MM.1S (cell line): ENCODE data around the gene SYTL3.

Experiments used
- DNase-seq: peaks from one replicate; pipeline ENCODE4 v3.0.0-alpha.2; 2015
- H2AFZ ChIP-seq: fragments of 300-600 bp; sonication (generic); 2 replicates; pipeline ENCODE4 v1.6.0; 2016; ENCODE audit warnings: antibody characterized with exemption, low read length
- H3F3A ChIP-seq: fragments of 300-600 bp; sonication (generic); 2 replicates; pipeline ENCODE4 v1.6.1; 2016; ENCODE audit warnings: mild to moderate bottlenecking, antibody characterized with exemption, low read length, moderate library complexity, mixed read lengths; ENCODE audit not compliant: insufficient read depth
- H3K27ac ChIP-seq: fragments of 300-600 bp; sonication (generic); 2 replicates; pipeline ENCODE4 v1.5.1; 2016; ENCODE audit warnings: mild to moderate bottlenecking, low read length
- H3K27me3 ChIP-seq: fragments of 300-600 bp; sonication (generic); replicated peaks from 2 replicates; pipeline ENCODE4 v1.6.0; 2016; ENCODE audit warnings: low read length; ENCODE audit not compliant: insufficient read depth
- H3K36me3 ChIP-seq: fragments of 300-600 bp; sonication (generic); replicated peaks from 2 replicates; pipeline ENCODE4 v1.6.1; 2016; ENCODE audit warnings: mild to moderate bottlenecking, low read length, mixed read lengths; ENCODE audit not compliant: insufficient read depth
- H3K4me1 ChIP-seq: fragments of 300-600 bp; sonication (generic); 2 replicates; pipeline ENCODE4 v1.6.1; 2016; ENCODE audit warnings: low read length, mixed read lengths
- H3K4me2 ChIP-seq: fragments of 300-600 bp; sonication (generic); 2 replicates; pipeline ENCODE4 v1.6.0; 2016; ENCODE audit warnings: low read depth, low read length
- H3K4me3 ChIP-seq: fragments of 300-600 bp; sonication (generic); 2 replicates; pipeline ENCODE4 v1.5.1; 2016; ENCODE audit warnings: low read length, mixed read lengths
- H3K79me2 ChIP-seq: fragments of 300-600 bp; sonication (generic); 2 replicates; pipeline ENCODE4 v1.6.1; 2016; ENCODE audit warnings: mixed run types, low read length, mixed read lengths
- H3K9ac ChIP-seq: fragments of 300-600 bp; sonication (generic); 2 replicates; pipeline ENCODE4 v1.6.1; 2016; ENCODE audit warnings: low read length, mixed read lengths
- H3K9me2 ChIP-seq: fragments of 300-600 bp; sonication (generic); replicated peaks from 2 replicates; pipeline ENCODE4 v1.6.1; 2016; ENCODE audit warnings: mild to moderate bottlenecking, low read length, mixed read lengths; ENCODE audit not compliant: insufficient read depth
- H3K9me3 ChIP-seq: fragments of 300-600 bp; sonication (generic); replicated peaks from 2 replicates; pipeline ENCODE4 v1.6.1; 2016; ENCODE audit warnings: mild to moderate bottlenecking, low read length, mixed read lengths; ENCODE audit not compliant: insufficient read depth
- H4K20me1 ChIP-seq: fragments of 300-600 bp; sonication (generic); 2 replicates; pipeline ENCODE4 v1.6.1; 2016; ENCODE audit warnings: mild to moderate bottlenecking, low read length, moderate library complexity, mixed read lengths; ENCODE audit not compliant: insufficient read depth
- CTCF ChIP-seq: fragments of 300-600 bp; sonication (generic); IDR thresholded peaks from 2 replicates; pipeline ENCODE4 v1.5.1; 2016; ENCODE audit warnings: antibody characterized with exemption, low read length, mixed read lengths
- EZH2 ChIP-seq: fragments of 300-600 bp; sonication (generic); optimal IDR thresholded peaks from 2 replicates; pipeline ENCODE3; 2017; ENCODE audit warnings: low read depth, mild to moderate bottlenecking, antibody characterized with exemption, low read length, mixed read lengths
- EZH2phosphoT487 ChIP-seq: fragments of 300-600 bp; sonication (generic); IDR thresholded peaks from 2 replicates; pipeline ENCODE4 v1.6.1; 2018; ENCODE audit warnings: antibody characterized with exemption, low read length

Gene SYTL3

GRCh38 chr6:158812611-158813010 lies 162.8 kb downstream of the SYTL3 start:
- H3K36me3 ChIP-seq = no peaks in the 10 kb centered on the region; the same call in 1 of the 2 replicates
- H3K79me2 ChIP-seq = peaks cover 100% of the 10 kb centered on the region
- H3F3A ChIP-seq = peaks cover 5% of the 10 kb centered on the region
- no peak overlapping the region for H3K27ac ChIP-seq
- no peaks in the 10 kb centered on the region for H3K9me2 ChIP-seq
- H3K9me3 ChIP-seq = no peaks in the 10 kb centered on the region
- no peak overlapping the region for H2AFZ ChIP-seq
- H3K27me3 ChIP-seq = no peaks in the 10 kb centered on the region
- no peak for DNase-seq
- no peak overlapping the region for H3K9ac ChIP-seq
- TF ChIP-seq EZH2phosphoT487 = no peak
- TF ChIP-seq CTCF = no peak
- H3K4me1 ChIP-seq = peaks cover 20% of the 10 kb centered on the region
- no peak overlapping the region for H3K4me2 ChIP-seq
- no peak overlapping the region for H3K4me3 ChIP-seq
- H4K20me1 ChIP-seq = peaks cover 18% of the 10 kb centered on the region

GRCh38 chr6:158813032-158813431 lies 163.2 kb downstream of the SYTL3 start:
- Histone ChIP-seq H2AFZ (no peak overlapping the region), H3K4me1 (peaks cover 20% of the 10 kb centered on the region), H3K9me2 (no peaks in the 10 kb centered on the region), H4K20me1 (peaks cover 18% of the 10 kb centered on the region), H3F3A (peaks cover 5% of the 10 kb centered on the region), H3K27ac (no peak overlapping the region), H3K4me2 (no peak overlapping the region), H3K4me3 (no peak overlapping the region), H3K79me2 (peaks cover 99% of the 10 kb centered on the region), H3K27me3 (no peaks in the 10 kb centered on the region), H3K9ac (no peak overlapping the region), H3K9me3 (no peaks in the 10 kb centered on the region), H3K36me3 (no peaks in the 10 kb centered on the region; the same call in 1 of the 2 replicates)
- DNase-seq = no peak
- TF ChIP-seq CTCF (no peak), EZH2 (no peak), EZH2phosphoT487 (no peak)
